Inferior parietal cortex (tissue), 1 donor: ENCODE data around the gene PRDM16.

Experiments
- DNase-seq: peaks from one replicate; pipeline ENCODE4 v3.0.0-alpha.2; 2016; ENCODE audit errors: extremely low spot score

PRDM16 gene

GRCh38 chr1:3103967-3104677, 35.1 kb downstream of the PRDM16 start:
- DNase-seq: no peak

DNA sequence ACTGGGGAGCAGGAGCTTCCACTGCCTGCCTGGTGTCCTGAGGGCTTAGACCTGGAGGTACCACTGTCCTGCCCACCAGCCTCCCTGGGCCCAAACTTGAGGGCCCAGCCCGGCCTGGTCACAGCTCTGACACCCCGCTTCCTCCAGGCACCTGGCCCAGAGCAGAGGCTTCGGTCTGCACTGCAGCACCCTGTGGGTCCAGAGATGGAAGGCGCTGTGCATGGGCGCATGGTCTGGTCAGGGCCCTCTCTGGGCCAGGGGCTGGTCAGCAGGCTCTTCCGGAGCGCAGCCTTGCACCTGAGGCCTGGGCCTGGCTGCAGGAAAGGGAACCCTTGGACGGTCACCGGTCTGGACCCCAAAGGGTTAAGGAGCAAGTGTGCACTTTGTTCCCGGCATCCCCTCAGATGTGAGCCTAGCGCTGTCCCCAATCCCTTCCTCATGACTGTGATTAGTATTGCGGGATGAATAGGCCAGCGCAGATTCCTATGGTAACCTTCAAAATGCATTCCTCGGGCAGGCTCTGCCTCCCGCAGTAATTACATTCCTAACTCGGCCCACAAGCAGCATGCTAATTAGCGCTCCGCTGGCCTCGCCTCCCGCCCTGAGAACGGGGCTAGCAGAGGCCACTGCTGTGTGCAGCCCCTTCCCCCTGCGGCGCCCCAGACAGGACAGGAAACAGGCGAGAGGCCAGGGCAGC, 36.3 kb downstream of the PRDM16 start:
- peak; percentile 24 for DNase-seq

- DNase-seq: no peak
Measured at GRCh38 chr1:3106216-3106615, 37.2 kb downstream of the PRDM16 start.

- no peak for DNase-seq
Measured at GRCh38 chr1:3107201-3107600, 38.2 kb downstream of the PRDM16 start.

DNA sequence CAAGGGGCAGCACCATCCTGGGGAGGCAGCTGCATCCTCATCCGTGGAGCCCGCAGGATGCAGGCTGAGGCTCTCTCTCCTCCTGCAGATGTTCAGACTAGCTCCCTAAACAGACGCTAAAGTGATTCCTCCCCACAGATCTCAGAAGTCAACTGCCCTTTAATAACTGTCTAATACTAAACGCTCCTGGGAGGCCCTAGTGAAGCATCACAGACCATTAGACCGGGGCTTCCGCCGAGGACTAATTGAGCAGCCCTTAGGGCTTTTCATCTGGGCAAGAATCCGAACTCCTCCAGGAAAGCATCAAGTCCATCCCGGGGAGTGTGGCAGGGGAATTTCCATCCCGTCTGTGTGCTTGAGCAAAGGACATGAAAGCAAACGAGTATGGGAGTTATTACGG, 40.4 kb downstream of the PRDM16 start:
- DNase-seq: no peak

- DNase-seq: no peak
Measured at GRCh38 chr1:3111348-3112021, 42.5 kb downstream of the PRDM16 start.

- no peak for DNase-seq
Measured at GRCh38 chr1:3112526-3112925, 43.5 kb downstream of the PRDM16 start.

DNA sequence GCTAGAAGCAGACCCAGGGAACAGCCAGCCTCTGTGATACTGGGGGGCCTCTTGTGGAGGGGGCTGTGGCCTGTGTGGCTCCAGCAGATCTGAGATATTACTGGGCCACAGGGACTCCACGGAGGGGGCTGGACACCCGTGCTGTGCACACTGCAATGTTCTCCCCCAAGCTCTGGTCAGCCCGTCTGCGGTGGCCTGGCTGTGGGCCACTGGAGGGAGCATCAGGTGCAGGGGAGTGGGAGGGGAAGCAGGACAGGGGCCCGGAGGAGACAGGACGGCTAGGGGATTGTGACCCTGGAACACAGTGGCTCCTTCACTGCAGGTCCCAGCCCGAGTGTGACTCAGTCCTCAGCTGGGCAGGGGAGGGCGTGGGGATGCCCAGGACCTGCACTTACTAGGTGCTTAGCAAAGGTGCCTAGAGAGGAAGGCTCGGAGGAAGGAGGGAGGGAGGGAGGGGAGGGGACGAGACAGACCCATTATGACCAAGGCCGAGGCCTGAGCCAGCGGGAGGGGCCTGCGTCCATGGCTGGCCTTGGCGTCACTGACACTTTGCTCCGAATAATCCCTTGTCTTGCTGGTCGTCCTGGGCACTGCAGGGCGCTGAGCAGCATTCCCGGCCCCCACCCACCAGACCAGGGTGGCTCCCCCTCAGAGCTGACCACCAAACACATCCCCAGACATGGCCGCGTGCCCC, 44.2 kb downstream of the PRDM16 start:
- no peak for DNase-seq

GRCh38 chr1:3113741-3114056, 44.7 kb downstream of the PRDM16 start:
- DNase-seq: peak; percentile 17

DNA sequence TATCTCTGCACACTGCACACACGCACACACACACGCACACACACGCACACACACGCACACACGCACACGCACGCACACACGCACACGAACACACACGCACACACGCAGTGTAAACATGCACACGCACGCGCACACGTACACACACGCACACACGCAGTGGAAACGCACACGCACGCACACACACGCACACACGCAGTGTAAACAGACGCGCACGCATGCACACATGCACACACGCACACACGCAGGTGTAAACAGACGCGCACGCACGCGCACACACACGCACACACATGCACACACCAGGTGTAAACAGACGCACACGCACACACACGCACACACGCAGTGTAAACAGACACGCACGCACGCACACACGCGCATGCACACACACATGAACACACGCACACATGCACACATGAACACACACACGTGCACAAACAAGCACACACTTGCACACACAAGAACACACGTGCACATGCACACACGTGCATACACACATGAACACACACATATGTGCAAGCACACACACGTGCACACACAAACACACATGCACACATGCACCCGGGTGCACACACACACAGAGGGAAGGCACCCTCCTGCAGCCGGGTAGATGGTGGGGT, 45.2 kb downstream of the PRDM16 start:
- DNase-seq: no peak

DNA sequence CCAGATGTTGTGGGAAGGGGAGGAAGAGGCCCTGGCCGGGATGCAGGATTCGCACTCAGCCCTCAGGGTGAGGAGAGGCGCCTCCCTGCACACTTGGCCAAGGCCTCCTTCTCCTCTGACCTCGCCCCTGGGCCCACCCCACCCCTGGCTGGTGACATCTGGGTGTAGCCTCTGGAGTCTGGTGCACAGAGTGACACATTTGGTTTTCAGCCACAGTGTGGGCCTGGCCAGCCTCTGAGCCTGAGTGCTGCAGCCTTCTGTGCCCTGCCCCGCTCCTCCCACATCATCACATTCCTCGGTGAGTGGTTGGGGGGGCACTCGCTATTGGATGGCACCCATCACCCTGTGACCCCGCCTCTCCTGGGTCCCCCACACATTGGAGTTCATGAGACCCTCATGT, 45.8 kb downstream of the PRDM16 start:
- DNase-seq: no peak

DNA sequence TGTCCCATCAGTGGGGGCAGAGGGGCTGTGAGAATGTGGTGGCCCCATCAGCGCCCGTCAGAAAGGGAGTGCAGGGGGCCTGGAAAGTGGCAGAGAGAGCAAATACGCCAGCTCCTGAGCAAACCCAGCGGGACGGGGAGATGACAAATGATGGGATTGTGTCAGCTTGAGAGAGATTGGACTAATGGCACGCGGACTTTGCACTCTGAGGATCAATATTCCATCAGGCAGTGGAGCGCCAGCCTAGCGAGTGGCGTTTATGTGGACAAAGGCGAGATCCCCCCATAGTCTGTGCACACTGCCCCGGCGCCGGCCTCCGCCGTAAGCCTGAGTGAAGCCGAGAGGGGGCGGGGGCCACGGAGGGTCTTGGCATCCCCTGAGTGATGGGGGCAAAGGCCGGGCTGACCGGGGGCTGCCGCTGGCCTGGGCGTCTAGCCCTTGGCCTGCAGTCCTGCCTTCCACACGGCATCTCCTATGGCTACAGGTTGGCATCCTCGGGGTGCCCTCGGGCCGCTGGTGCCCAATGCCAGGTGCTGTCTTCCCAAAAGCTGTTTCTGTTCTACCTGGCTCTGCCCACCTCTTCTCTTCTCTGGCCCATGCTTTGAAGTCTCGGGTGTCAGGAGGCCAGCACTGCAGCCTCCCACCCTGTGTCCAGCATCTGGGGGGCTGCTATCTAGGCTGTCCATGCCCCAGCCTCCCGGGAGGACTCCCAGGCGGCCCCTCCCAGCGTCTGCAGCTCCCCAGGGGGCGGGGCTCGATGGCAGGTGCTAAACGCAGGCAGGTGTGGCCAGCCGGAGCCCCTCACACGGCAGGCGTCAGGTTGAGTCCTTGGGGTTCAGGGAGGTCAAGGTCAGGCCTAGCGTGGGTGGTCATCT, 46.5 kb downstream of the PRDM16 start:
- DNase-seq: no peak

- no peak for DNase-seq
Measured at GRCh38 chr1:3116150-3116510, 47.1 kb downstream of the PRDM16 start.

- no peak for DNase-seq
Measured at GRCh38 chr1:3116560-3116959, 47.6 kb downstream of the PRDM16 start.

- no peak for DNase-seq
Measured at GRCh38 chr1:3117879-3118278, 48.9 kb downstream of the PRDM16 start.

- DNase-seq: no peak
Measured at GRCh38 chr1:3119061-3119460, 50.1 kb downstream of the PRDM16 start.

GRCh38 chr1:3119725-3120124, 50.7 kb downstream of the PRDM16 start:
- no peak for DNase-seq

- no peak for DNase-seq
Measured at GRCh38 chr1:3120140-3120539, 51.1 kb downstream of the PRDM16 start.

DNA sequence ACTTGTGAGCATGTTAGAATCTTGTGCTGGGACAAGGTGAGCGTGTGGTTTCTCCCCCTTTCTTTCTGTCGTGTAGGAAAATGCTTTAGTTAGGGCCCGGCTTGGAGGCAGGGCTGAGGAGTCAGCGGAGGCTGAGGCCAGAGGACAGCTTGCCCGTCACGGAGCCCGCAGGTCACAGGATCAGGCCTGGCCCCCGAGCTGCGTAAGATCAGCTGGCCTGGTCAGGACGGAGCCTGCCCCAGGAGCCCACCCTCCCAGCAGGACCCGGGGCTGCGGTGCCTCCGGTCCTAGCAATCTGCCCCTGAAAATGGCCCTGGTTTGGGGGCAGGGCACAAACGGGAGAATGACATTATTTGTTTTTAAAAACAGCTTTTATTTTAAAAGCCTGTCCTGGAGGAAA, 52.0 kb downstream of the PRDM16 start:
- DNase-seq: no peak

DNA sequence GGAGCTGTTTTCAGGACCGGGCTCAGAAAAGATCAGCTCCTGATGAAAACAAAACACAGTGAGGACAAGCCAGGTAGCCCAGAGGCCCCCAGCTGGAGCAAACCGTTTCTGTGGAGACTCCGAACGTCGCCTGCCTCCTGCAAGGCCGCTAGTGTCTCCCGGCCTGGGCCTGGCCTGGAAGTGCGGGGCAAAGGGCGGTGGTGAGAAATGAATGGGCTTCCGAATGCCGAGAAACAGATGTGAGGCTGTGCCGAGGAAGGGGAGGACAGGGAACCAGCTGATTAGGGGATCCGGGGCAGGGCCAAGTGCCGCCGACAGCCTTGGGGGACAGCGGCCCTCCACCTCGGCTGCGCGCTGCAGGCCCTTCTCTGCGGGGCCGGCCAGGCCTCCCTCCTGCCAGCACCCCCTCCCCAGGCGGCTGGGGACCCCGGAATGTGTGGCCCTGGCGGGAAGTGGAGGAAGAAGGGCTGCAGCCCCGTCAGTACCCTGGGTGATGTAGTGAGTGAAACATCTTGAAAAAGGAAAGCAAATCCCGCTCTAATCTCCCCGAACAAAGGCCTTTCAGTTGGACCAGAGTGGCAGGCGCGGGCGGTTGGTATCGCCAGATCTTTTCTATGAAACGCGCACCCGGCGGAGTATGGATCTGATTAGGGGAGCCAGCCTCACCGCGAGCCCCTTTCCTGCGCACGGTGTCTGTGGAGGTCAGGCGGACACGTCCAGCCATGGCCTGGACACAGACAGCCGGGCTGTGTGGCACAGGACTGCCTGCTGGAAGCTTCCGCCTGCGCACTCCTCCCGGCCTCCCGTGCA, 52.6 kb downstream of the PRDM16 start:
- DNase-seq: no peak
